Keratinocyte (primary cell): ENCODE data around the gene ENOSF1. TPM values are rescaled to one million over a fixed set of nuclear protein-coding genes. Genes with fewer than 3 reads are reported as not detected.

Experiments used
- DNase-seq: peaks from one replicate; pipeline ENCODE4 v3.0.0-alpha.2; 2011; ENCODE audit warnings: low read depth, missing footprints, low spot score
- FAIRE-seq: peaks from 2 replicates; lab custom pipeline; 2011; peaks lifted over from hg19 to GRCh38; lab: Jason Lieb, UNC
- H2AFZ ChIP-seq: 2 replicates; pipeline ENCODE4 v1.6.0; 2012; ENCODE audit warnings: low read length, control low read depth, inconsistent platforms; ENCODE audit not compliant: control insufficient read depth
- H3K27ac ChIP-seq: 2 replicates; pipeline ENCODE4 v1.5.1; 2011; ENCODE audit warnings: low read length; ENCODE audit not compliant: control insufficient read depth, insufficient read depth
- H3K27me3 ChIP-seq: 3 replicates; pipeline ENCODE4 v1.6.0; 2011; ENCODE audit warnings: low read length; ENCODE audit not compliant: control insufficient read depth, insufficient read depth; ENCODE audit errors: extremely low read depth
- H3K36me3 ChIP-seq, 2 experiments: 2 replicates in 1 of 2; 3 replicates in 1 of 2; pipeline ENCODE4 v1.5.1; 2011; ENCODE audit warnings: low read length in 2 of 2, mild to moderate bottlenecking in 1 of 2; ENCODE audit not compliant: control insufficient read depth in 2 of 2, insufficient read depth in 2 of 2; ENCODE audit errors: extremely low read depth in 1 of 2
- H3K4me1 ChIP-seq: 3 replicates; pipeline ENCODE4 v1.5.1; 2011; ENCODE audit warnings: low read length; ENCODE audit not compliant: control insufficient read depth, insufficient read depth; ENCODE audit errors: extremely low read depth
- H3K4me2 ChIP-seq: 3 replicates; pipeline ENCODE4 v1.6.0; 2011; ENCODE audit warnings: low read depth, low read length; ENCODE audit not compliant: control insufficient read depth, insufficient read depth; ENCODE audit errors: extremely low read depth
- H3K4me3 ChIP-seq, 3 experiments: fragments of 200-600 bp in 1 of 3; sonication (generic) in 1 of 3; 2 replicates in 2 of 3; 3 replicates in 1 of 3; pipeline ENCODE4 v1.5.1; 2011 to 2016; ENCODE audit warnings: low read length in 3 of 3, mild to moderate bottlenecking in 3 of 3, control low read depth in 2 of 3, inconsistent platforms in 1 of 3, low read depth in 1 of 3, mixed read lengths in 1 of 3, mixed run types in 1 of 3, moderate library complexity in 1 of 3; ENCODE audit not compliant: control insufficient read depth in 2 of 3, insufficient read depth in 2 of 3; ENCODE audit errors: extremely low read depth in 1 of 3
- H3K79me2 ChIP-seq: 2 replicates; pipeline ENCODE4 v1.6.0; 2012; ENCODE audit warnings: low read length; ENCODE audit not compliant: control insufficient read depth, insufficient read depth
- H3K9ac ChIP-seq: 3 replicates; pipeline ENCODE4 v1.6.0; 2011; ENCODE audit warnings: low read length; ENCODE audit not compliant: control insufficient read depth, insufficient read depth; ENCODE audit errors: extremely low read depth
- H3K9me1 ChIP-seq: 3 replicates; pipeline ENCODE4 v1.6.0; 2011; ENCODE audit warnings: low read length; ENCODE audit not compliant: control insufficient read depth, insufficient read depth; ENCODE audit errors: extremely low read depth
- H3K9me3 ChIP-seq: 2 replicates; pipeline ENCODE4 v1.5.1; 2012; ENCODE audit warnings: low read depth, low read length; ENCODE audit not compliant: control insufficient read depth
- H4K20me1 ChIP-seq: 3 replicates; pipeline ENCODE4 v1.6.0; 2011; ENCODE audit warnings: low read length; ENCODE audit not compliant: control insufficient read depth, insufficient read depth; ENCODE audit errors: extremely low read depth
- CTCF ChIP-seq, 3 experiments: IDR thresholded peaks in 1 of 3; conservative IDR thresholded peaks in 1 of 3; optimal IDR thresholded peaks in 1 of 3; 2 replicates in 2 of 3; 3 replicates in 1 of 3; pipeline versions ENCODE3 to v1.5.1; 2011; ENCODE audit warnings: low read length in 3 of 3, mild to moderate bottlenecking in 3 of 3, moderate library complexity in 2 of 3, control low read depth in 1 of 3, inconsistent platforms in 1 of 3; ENCODE audit not compliant: insufficient read depth in 2 of 3; ENCODE audit errors: extremely low read depth in 1 of 3
- EZH2 ChIP-seq: IDR thresholded peaks from one replicate; pipeline ENCODE4 v1.6.1; 2012; ENCODE audit warnings: inconsistent platforms, mild to moderate bottlenecking, low read length, moderate library complexity
- dilution Hi-C: fragments of 300-500 bp; cut with MboI; formaldehyde crosslinking; loops from one replicate; pipeline ENCODE4 v1.7.0; 2020; ENCODE audit warnings: low sequenced_read_pairs; ENCODE audit not compliant: extremely low pct_ligation_motif_present
- polyA plus RNA-seq, 5 experiments: library from polyadenylated mRNA; depleted of rRNA in 3 of 5; stranded (reverse) in 3 of 5; stranded (forward) in 1 of 5; unstranded in 1 of 5; fragments of >200 nt; gene quantifications; 1 replicate in 1 of 5; 2 replicates in 3 of 5; 3 replicates in 1 of 5; pipeline versions ENCODE4 v1.2.1 to v1.2.3, GENCODE V29; 2011 to 2012; ENCODE audit warnings: missing spikeins in 2 of 5, low read depth in 1 of 5, low replicate concordance in 1 of 5

ENOSF1 gene
- polyA plus RNA-seq, 1 donor (not counting 4 experiments of a cell fraction or from before 2014, with no cell fraction given), result 27.6 TPM

GRCh38 chr18:686339-687111 lies 25.9 kb downstream of the ENOSF1 start:
- Histone ChIP-seq H3K9me3 (no peaks in the 10 kb centered on the region), H3K36me3 (peaks cover 14 to 28% of the 10 kb centered on the region in 2 experiments)
- dilution Hi-C loops, result no loop called here

GRCh38 chr18:685438-685837 lies 27.0 kb downstream of the ENOSF1 start:
- DNase-seq, result no peak
- no peak overlapping the region for H2AFZ ChIP-seq
- no peak overlapping the region for H3K4me3 ChIP-seq
- no peak overlapping the region for H3K9ac ChIP-seq
- no peak overlapping the region for H3K27ac ChIP-seq
- no peaks in the 10 kb centered on the region for H4K20me1 ChIP-seq
- FAIRE-seq, result no peak
- H3K4me1 ChIP-seq, result no peaks in the 10 kb centered on the region
- H3K36me3 ChIP-seq, result peaks cover 17 to 30% of the 10 kb centered on the region in 2 experiments
- TF ChIP-seq CTCF (optimal IDR thresholded peaks at IDR 0.05 in 1 of 3, IDR thresholded peaks at IDR 0.05 in 1 of 3, conservative IDR thresholded peaks at IDR 0.05 in 1 of 3; ENCODE audit: extremely low read depth in 1 of 3, insufficient read depth in 2 of 3, low read length in 3 of 3), result no peak
- no peak for TF ChIP-seq EZH2
- H3K79me2 ChIP-seq, result no peaks in the 10 kb centered on the region
- dilution Hi-C loops, result no loop called here
- H3K27me3 ChIP-seq, result no peaks in the 10 kb centered on the region
- H3K9me1 ChIP-seq, result no peaks in the 10 kb centered on the region
- no peaks in the 10 kb centered on the region for H3K9me3 ChIP-seq
- no peak overlapping the region for H3K4me2 ChIP-seq

More at GRCh38 chr18:686339-687111, 25.9 kb downstream of the ENOSF1 start:
- FAIRE-seq (no peak), DNase-seq (no peak)
- no peaks in the 10 kb centered on the region for H3K79me2 ChIP-seq
- TF ChIP-seq EZH2 (no peak), CTCF (optimal IDR thresholded peaks at IDR 0.05 in 1 of 3, IDR thresholded peaks at IDR 0.05 in 1 of 3, conservative IDR thresholded peaks at IDR 0.05 in 1 of 3; ENCODE audit: extremely low read depth in 1 of 3, insufficient read depth in 2 of 3, low read length in 3 of 3) (no peak)
- H3K9ac ChIP-seq, result no peak overlapping the region
- H4K20me1 ChIP-seq, result no peaks in the 10 kb centered on the region
- H3K4me3 ChIP-seq, result no peak overlapping the region
- no peak overlapping the region for H3K4me2 ChIP-seq
- no peaks in the 10 kb centered on the region for H3K9me1 ChIP-seq
- H3K27me3 ChIP-seq, result no peaks in the 10 kb centered on the region
- H2AFZ ChIP-seq, result no peak overlapping the region
- H3K27ac ChIP-seq, result no peak overlapping the region
- no peaks in the 10 kb centered on the region for H3K4me1 ChIP-seq
